GM19193 (cell line): ENCODE data around the gene ASCC1.

ENCODE experiments used
- POLR2A ChIP-seq: IDR thresholded peaks from 4 replicates; pipeline ENCODE4 v1.6.1; 2011; ENCODE audit not compliant: insufficient read depth, insufficient read length; ENCODE audit errors: extremely low read depth

The ASCC1 gene

GRCh38 chr10:72081772-72082590, 134.1 kb downstream of the ASCC1 start:
- no peak for TF ChIP-seq POLR2A

- no peak for TF ChIP-seq POLR2A
Observed at GRCh38 chr10:72081210-72081609, 134.9 kb downstream of the ASCC1 start.

GRCh38 chr10:72080042-72080975, 135.8 kb downstream of the ASCC1 start:
- TF ChIP-seq POLR2A = no peak

GRCh38 chr10:72079356-72079755, 136.7 kb downstream of the ASCC1 start:
- TF ChIP-seq POLR2A = no peak

GRCh38 chr10:72077275-72077990, 138.6 kb downstream of the ASCC1 start:
- no peak for TF ChIP-seq POLR2A

- TF ChIP-seq POLR2A = no peak
Observed at GRCh38 chr10:72076756-72077155, 139.3 kb downstream of the ASCC1 start.

- no peak for TF ChIP-seq POLR2A
Observed at GRCh38 chr10:72075376-72076115, 140.5 kb downstream of the ASCC1 start.

GRCh38 chr10:72074574-72075375, 141.3 kb downstream of the ASCC1 start:
- TF ChIP-seq POLR2A = no peak

GRCh38 chr10:72073708-72074573, 142.1 kb downstream of the ASCC1 start:
- no peak for TF ChIP-seq POLR2A

GRCh38 chr10:72072639-72073038, 143.4 kb downstream of the ASCC1 start:
- no peak for TF ChIP-seq POLR2A

GRCh38 chr10:72072046-72072445, 144.0 kb downstream of the ASCC1 start:
- TF ChIP-seq POLR2A = no peak

GRCh38 chr10:72069751-72070526, 146.1 kb downstream of the ASCC1 start:
- no peak for TF ChIP-seq POLR2A
